Daoy (cell line): ENCODE measurements around the gene IP6K3. TPM values are rescaled to one million over a fixed set of nuclear protein-coding genes. Genes with fewer than 3 reads are reported as not detected.

Experiments used
- DNase-seq: peaks from one replicate; pipeline ENCODE4 v3.0.0-alpha.2; 2015; ENCODE audit warnings: low read depth
- total RNA-seq: library from RNA; depleted of rRNA; stranded (reverse); fragments of >200 nt; shearing (Covaris generic); gene quantifications from 2 replicates; pipeline ENCODE4 v1.2.3, GENCODE V29; 2014; rRNA removed

The IP6K3 gene
- not detected in 2 replicates for total RNA-seq

GRCh38 chr6:33746651-33747100 is at the start of gene IP6K3:
Gene IP6K3 (minus strand): TSS chr6:33746905. CDS start chr6:33735476, 11,429 bp downstream.
- no peak for DNase-seq

GRCh38 chr6:33794910-33795623 is 48.4 kb upstream of the IP6K3 start:
- DNase-seq = no peak

- no peak for DNase-seq
Measured at GRCh38 chr6:33792981-33793380, 46.3 kb upstream of the IP6K3 start.

GRCh38 chr6:33791620-33792019 is 44.9 kb upstream of the IP6K3 start:
- no peak for DNase-seq

- DNase-seq = no peak
Measured at GRCh38 chr6:33790910-33791309, 44.2 kb upstream of the IP6K3 start.

- no peak for DNase-seq
Measured at GRCh38 chr6:33790379-33790778, 43.7 kb upstream of the IP6K3 start.

- DNase-seq = no peak
Measured at GRCh38 chr6:33789550-33789895, 42.8 kb upstream of the IP6K3 start.

GRCh38 chr6:33788694-33789549 is 42.2 kb upstream of the IP6K3 start, which contains the start of gene LEMD2:
Gene LEMD2 (minus strand): TSS chr6:33789130. CDS start chr6:33789116, 14 bp downstream.
- DNase-seq = peak; percentile 99

GRCh38 chr6:33787954-33788693 is 41.4 kb upstream of the IP6K3 start:
- peak; percentile 91 for DNase-seq

- no peak for DNase-seq
Measured at GRCh38 chr6:33787346-33787953, 40.7 kb upstream of the IP6K3 start.

GRCh38 chr6:33786736-33787135 is 40.0 kb upstream of the IP6K3 start:
- DNase-seq = no peak

GRCh38 chr6:33785778-33786177 is 39.1 kb upstream of the IP6K3 start:
- DNase-seq = peak; percentile 92

- no peak for DNase-seq
Measured at GRCh38 chr6:33784787-33785186, 38.1 kb upstream of the IP6K3 start.

- no peak for DNase-seq
Measured at GRCh38 chr6:33783781-33784520, 37.2 kb upstream of the IP6K3 start.

- no peak for DNase-seq
Measured at GRCh38 chr6:33782561-33782960, 35.9 kb upstream of the IP6K3 start.

- DNase-seq = peak; percentile 96
Measured at GRCh38 chr6:33781131-33781975, 34.6 kb upstream of the IP6K3 start.

- no peak for DNase-seq
Measured at GRCh38 chr6:33779895-33780294, 33.2 kb upstream of the IP6K3 start.

GRCh38 chr6:33779290-33779689 is 32.6 kb upstream of the IP6K3 start:
- no peak for DNase-seq

GRCh38 chr6:33778444-33779121 is 31.9 kb upstream of the IP6K3 start:
- no peak for DNase-seq
